HepG2 (cell line): ENCODE results near the gene GPR162. TPM values are rescaled to one million over a fixed set of nuclear protein-coding genes. Genes with fewer than 3 reads are reported as not detected.

Source experiments
- ATAC-seq: fragments of 200-7000 bp; cut with Tn5 transposase; 3 replicates; pipeline ENCODE4 v1.9.1; 2020; ENCODE audit warnings: mild to moderate bottlenecking, moderate library complexity
- BruUV-seq: library from RNA; stranded (reverse); fragments of 400-500 nt; replicated peaks from 2 replicates; lab custom pipeline; 2021; lab: Mats Ljungman, UMichigan
- CTCF ChIA-PET: fragments of 300-600 bp; formaldehyde crosslinking; extraction: SDS; loops from one replicate; lab custom pipeline; 2021; ENCODE audit warnings: low total read pairs, inconsistent platforms, low intra/inter-chr PET ratio; lab: Yijun Ruan, JAX
- POLR2A ChIA-PET: fragments of 350-600 bp; sonication (Branson Sonifier 250); formaldehyde crosslinking; loops from one replicate; lab custom pipeline; 2020; ENCODE audit warnings: antibody characterized with exemption, inconsistent platforms; lab: Yijun Ruan, JAX
- DNase-seq: peaks from one replicate; pipeline ENCODE4 v3.0.0-alpha.2; 2015; ENCODE audit warnings: low spot score
- FAIRE-seq: peaks from 3 replicates; lab custom pipeline; 2011; peaks lifted over from hg19 to GRCh38; lab: Jason Lieb, UNC
- H2AFZ ChIP-seq: one replicate; pipeline ENCODE4 v1.6.1; 2011; ENCODE audit warnings: low read length, inconsistent platforms
- H3K27ac ChIP-seq: fragments of 300-600 bp; 3 replicates; pipeline ENCODE4 v1.8.0; 2011; ENCODE audit warnings: mixed run types, mild to moderate bottlenecking, mixed read lengths, low read length, inconsistent platforms; ENCODE audit not compliant: insufficient read depth; ENCODE audit errors: extremely low read length
- H3K27me3 ChIP-seq, 2 experiments: fragments of 200-600 bp in 1 of 2; 2 replicates in 1 of 2; 3 replicates in 1 of 2; pipeline versions ENCODE4 v1.6.0 to v1.8.0; 2011; ENCODE audit warnings: low read length in 2 of 2, mild to moderate bottlenecking in 2 of 2, moderate library complexity in 2 of 2, inconsistent platforms in 1 of 2; ENCODE audit not compliant: insufficient read depth in 2 of 2, control insufficient read depth in 1 of 2
- H3K36me3 ChIP-seq, 2 experiments: fragments of 200-600 bp in 1 of 2; replicated peaks in 1 of 2; 2 replicates in 1 of 2; 3 replicates in 1 of 2; pipeline versions ENCODE4 v1.5.1 to v1.8.0; 2011; ENCODE audit warnings: low read length in 2 of 2, inconsistent platforms in 1 of 2; ENCODE audit not compliant: insufficient read depth in 2 of 2, control insufficient read depth in 1 of 2
- H3K4me1 ChIP-seq: 2 replicates; pipeline ENCODE4 v1.5.1; 2012; ENCODE audit warnings: low read length, inconsistent platforms; ENCODE audit not compliant: insufficient read depth
- H3K4me2 ChIP-seq: 2 replicates; pipeline ENCODE4 v1.6.0; 2011; ENCODE audit warnings: low read depth, low read length, inconsistent platforms
- H3K4me3 ChIP-seq, 3 experiments: fragments of 200-600 bp in 1 of 3; sonication (generic), shearing (Covaris generic) in 1 of 3; replicated peaks in 1 of 3; 2 replicates each; pipeline ENCODE4 v1.5.1; 2011 to 2016; ENCODE audit warnings: low read length in 3 of 3, inconsistent platforms in 2 of 3, low read depth in 2 of 3, mild to moderate bottlenecking in 2 of 3, control low read depth in 1 of 3, mixed read lengths in 1 of 3; ENCODE audit not compliant: insufficient read depth in 1 of 3
- H3K79me2 ChIP-seq: one replicate; pipeline ENCODE4 v1.6.1; 2011; ENCODE audit warnings: low read length, inconsistent platforms; ENCODE audit not compliant: insufficient read depth
- H3K9ac ChIP-seq: 2 replicates; pipeline ENCODE4 v1.6.0; 2011; ENCODE audit warnings: mild to moderate bottlenecking, low read depth, low read length, inconsistent platforms; ENCODE audit not compliant: insufficient read depth
- H3K9me3 ChIP-seq: 2 replicates; pipeline ENCODE4 v1.5.1; 2012; ENCODE audit warnings: mild to moderate bottlenecking, low read length
- H4K20me1 ChIP-seq: 2 replicates; pipeline ENCODE4 v1.6.0; 2011; ENCODE audit warnings: inconsistent platforms, mild to moderate bottlenecking, low read length, moderate library complexity; ENCODE audit not compliant: insufficient read depth
- ATF3 ChIP-seq: sonication (generic); formaldehyde crosslinking; IDR thresholded peaks from 2 replicates; pipeline ENCODE4 v1.4.0; 2020; ENCODE audit warnings: missing genetic modification reagents
- BATF2 ChIP-seq: sonication (generic); formaldehyde crosslinking; IDR thresholded peaks from 2 replicates; pipeline ENCODE4 v1.8.0; 2022; ENCODE audit warnings: mild to moderate bottlenecking, missing genetic modification reagents, moderate library complexity
- CCDC6 ChIP-seq: sonication (generic); formaldehyde crosslinking; IDR thresholded peaks from 2 replicates; pipeline ENCODE4 v1.8.1; 2022; ENCODE audit warnings: mild to moderate bottlenecking, missing genetic modification reagents, moderate library complexity
- KLF11 ChIP-seq: IDR thresholded peaks from 2 replicates; pipeline ENCODE4 v1.6.1; 2016; ENCODE audit warnings: missing compliant biosample characterization
- MTA3 ChIP-seq: sonication (generic); formaldehyde crosslinking; IDR thresholded peaks from 2 replicates; pipeline ENCODE4 v1.4.0; 2020; ENCODE audit warnings: missing genetic modification reagents
- RFXANK ChIP-seq: IDR thresholded peaks from 2 replicates; pipeline ENCODE4 v1.6.1; 2016
- SAFB2 ChIP-seq: sonication (generic); formaldehyde crosslinking; IDR thresholded peaks from 2 replicates; pipeline ENCODE4 v1.5.1; 2020; ENCODE audit warnings: missing genetic modification reagents, low read depth, mild to moderate bottlenecking, borderline replicate concordance
- TIGD3 ChIP-seq: sonication (generic); formaldehyde crosslinking; IDR thresholded peaks from 2 replicates; pipeline ENCODE4 v1.5.1; 2020; ENCODE audit warnings: mild to moderate bottlenecking, missing genetic modification reagents, borderline replicate concordance
- ZBTB7A ChIP-seq: sonication (generic); formaldehyde crosslinking; IDR thresholded peaks from 2 replicates; pipeline ENCODE4 v1.8.0; 2022; ENCODE audit warnings: mild to moderate bottlenecking, missing genetic modification reagents
- ZBTB7B ChIP-seq: sonication (generic); formaldehyde crosslinking; IDR thresholded peaks from 2 replicates; pipeline ENCODE4 v1.4.0; 2020; ENCODE audit warnings: missing genetic modification reagents
- ZFP91 ChIP-seq: sonication (generic); formaldehyde crosslinking; IDR thresholded peaks from 2 replicates; pipeline ENCODE4 v1.9.0; 2022; ENCODE audit warnings: missing genetic modification reagents, mild to moderate bottlenecking, borderline replicate concordance
- ZNF160 ChIP-seq: sonication (generic); formaldehyde crosslinking; IDR thresholded peaks from 2 replicates; pipeline ENCODE4 v1.8.0; 2022; ENCODE audit warnings: mild to moderate bottlenecking, inconsistent platforms, missing genetic modification reagents
- ZNF414 ChIP-seq: sonication (generic); formaldehyde crosslinking; IDR thresholded peaks from 2 replicates; pipeline ENCODE4 v1.5.0; 2020; ENCODE audit warnings: missing genetic modification reagents
- ZNF598 ChIP-seq: sonication (generic); formaldehyde crosslinking; IDR thresholded peaks from 2 replicates; pipeline ENCODE4 v1.5.1; 2020; ENCODE audit warnings: mild to moderate bottlenecking, missing genetic modification reagents, borderline replicate concordance
- ZSCAN31 ChIP-seq: sonication (generic); formaldehyde crosslinking; IDR thresholded peaks from 2 replicates; pipeline ENCODE4 v1.5.0; 2020; ENCODE audit warnings: low read depth, mild to moderate bottlenecking, missing genetic modification reagents
- WGBS: methylation state at CpG from one replicate; pipeline ENCODE4 v1.1.6; 2017; ENCODE audit warnings: low lambda C conversion rate; 5-methylcytosine and 5-hydroxymethylcytosine counted together
- in situ Hi-C: cut with HindIII; loops from 2 replicates; pipeline ENCODE4 v1.10.0; 2017; ENCODE audit warnings: low pct_unique_long_range_greater_than_20kb; ENCODE audit not compliant: extremely low pct_ligation_motif_present
- intact Hi-C: fragments of 100-400 bp; cut with micrococcal nuclease; formaldehyde crosslinking; loops from one replicate; pipeline ENCODE4 v1.10.0; 2022; ENCODE audit not compliant: unreplicated experiment
- polyA plus RNA-seq, 8 experiments: library from polyadenylated mRNA; depleted of rRNA in 3 of 8; stranded (reverse) in 7 of 8; unstranded in 1 of 8; fragments of >200 nt; fragmentation: Illumina TruSeq in 4 of 8; extraction: Trizol in 4 of 8; gene quantifications; 2 replicates each; pipeline versions ENCODE4 v1.2.1 to v1.2.3, GENCODE V29; 2011 to 2016; ENCODE audit warnings: low read depth in 4 of 8, missing spikeins in 1 of 8, mixed read lengths in 1 of 8; ENCODE audit not compliant: insufficient read depth in 1 of 8
- total RNA-seq, 5 experiments: library from RNA; depleted of rRNA; stranded (reverse); fragments of >200 nt; fragmentation: Illumina TruSeq; extraction: Trizol; gene quantifications; 2 replicates each; pipeline ENCODE4 v1.2.3, GENCODE V29; 2016; ENCODE audit warnings: low read depth in 1 of 5

The GPR162 gene
- total and polyA plus RNA-seq, 2 of the 13 experiments (the other 11 are each of a cell fraction or from before 2014, with no cell fraction given), result 0.08 TPM; not detected in 1

GRCh38 chr12:6861391-6861790 lies 39.8 kb downstream of the GPR162 start:
- CTCF ChIA-PET, result no interaction called here
- no peak for FAIRE-seq

More at GRCh38 chr12:6861391-6861790, 39.8 kb downstream of the GPR162 start:
- TF ChIP-seq ZNF160 (CRISPR knock-in tag) (no peak), TIGD3 (no peak), MTA3 (CRISPR knock-in tag) (no peak), CCDC6 (CRISPR knock-in tag) (no peak), RFXANK (no peak), ZBTB7A (CRISPR knock-in tag) (no peak), ZFP91 (no peak), ZSCAN31 (no peak), ZBTB7B (no peak), SAFB2 (no peak), ATF3 (CRISPR knock-in tag) (no peak), BATF2 (CRISPR knock-in tag) (no peak), ZNF414 (CRISPR knock-in tag) (no peak), ZNF598 (no peak), KLF11 (CRISPR knock-in tag) (no peak)
- TF ChIP-seq, all 625 proteins: peak for 0
- in situ Hi-C loops, result no loop called here
- POLR2A ChIA-PET, result interaction anchor here (1.3 kb wide), 1 partner anchor 9 kb away, joined by 3 read pairs; the partner anchor contains the start of gene USP5
- BruUV-seq, result no TSS peak
- H2AFZ ChIP-seq, result no peak overlapping the region
- H3K27me3 ChIP-seq, result no peaks in the 10 kb centered on the region
- H3K79me2 ChIP-seq, result no peaks in the 10 kb centered on the region
- H3K9ac ChIP-seq, result no peak overlapping the region
- H3K4me1 ChIP-seq, result peaks cover 3% of the 10 kb centered on the region; the same call in 1 of the 2 replicates
- no peak overlapping the region for H3K27ac ChIP-seq
- 95% methylated on average over 8 of the region's 9 CpGs for WGBS
- H3K4me2 ChIP-seq, result no peak overlapping the region
- DNase-seq (no peak), ATAC-seq (no peak)
- intact Hi-C loops, result no loop called here
- H3K36me3 ChIP-seq, result peaks cover 41 to 80% of the 10 kb centered on the region in 2 experiments
- no peak overlapping the region for H3K4me3 ChIP-seq
- no peaks in the 10 kb centered on the region for H4K20me1 ChIP-seq
- H3K9me3 ChIP-seq, result no peaks in the 10 kb centered on the region
